Measurements from ENCODE around the gene ZG16B.

The ZG16B gene

GRCh38 chr16:2824626-2825025 is 5.5 kb upstream of the ZG16B start:
- no peak for TF ChIP-seq CTCF (IDR thresholded peaks at IDR 0.05; ENCODE audit: insufficient read depth, low read depth, low read length, missing control alignments)
- no peak overlapping the region for H3K4me3 ChIP-seq (ENCODE audit: low read length)
- DNase-seq (ENCODE audit: low read depth), result no peak

- DNase-seq (ENCODE audit: low read depth), result no peak
- no peak for TF ChIP-seq CTCF (IDR thresholded peaks at IDR 0.05; ENCODE audit: insufficient read depth, low read depth, low read length, missing control alignments)
- H3K4me3 ChIP-seq (ENCODE audit: low read length), result no peak overlapping the region
Observed at GRCh38 chr16:2825049-2825742, 4.9 kb upstream of the ZG16B start.

GRCh38 chr16:2825906-2826305 is 4.2 kb upstream of the ZG16B start:
- no peak for DNase-seq (ENCODE audit: low read depth)
- no peak for TF ChIP-seq CTCF (IDR thresholded peaks at IDR 0.05; ENCODE audit: insufficient read depth, low read depth, low read length, missing control alignments)

GRCh38 chr16:2826591-2827373 is 3.3 kb upstream of the ZG16B start:
- no peak for TF ChIP-seq CTCF (IDR thresholded peaks at IDR 0.05; ENCODE audit: insufficient read depth, low read depth, low read length, missing control alignments)
- DNase-seq (ENCODE audit: low read depth), result no peak
- no peak overlapping the region for H3K4me3 ChIP-seq (ENCODE audit: low read length)

More at GRCh38 chr16:2825906-2826305, 4.2 kb upstream of the ZG16B start:
- H3K4me3 ChIP-seq (ENCODE audit: low read length), result no peak overlapping the region

GRCh38 chr16:2827374-2827791 is 2.7 kb upstream of the ZG16B start:
- H3K4me3 ChIP-seq (ENCODE audit: low read length), result no peak overlapping the region
- no peak for TF ChIP-seq CTCF (IDR thresholded peaks at IDR 0.05; ENCODE audit: insufficient read depth, low read depth, low read length, missing control alignments)
- DNase-seq (ENCODE audit: low read depth), result no peak

GRCh38 chr16:2827831-2828520 is 2.1 kb upstream of the ZG16B start:
- TF ChIP-seq CTCF (IDR thresholded peaks at IDR 0.05; ENCODE audit: insufficient read depth, low read depth, low read length, missing control alignments), result no peak
- no peak for DNase-seq (ENCODE audit: low read depth)
- no peak overlapping the region for H3K4me3 ChIP-seq (ENCODE audit: low read length)
